Esophagus muscularis mucosa (tissue), 3 donors: Measurements from ENCODE around the gene DARS1.

ENCODE experiments used
- CTCF ChIP-seq, 3 experiments: fragments of 200-600 bp in 2 of 3; fragments of 450-650 bp in 1 of 3; sonication (generic) in 2 of 3; IDR thresholded peaks; one replicate each; pipeline ENCODE4 v1.5.1; 2017 to 2019; ENCODE audit warnings: antibody characterized with exemption in 3 of 3, mild to moderate bottlenecking in 2 of 3, moderate library complexity in 1 of 3
- POLR2AphosphoS5 ChIP-seq, 2 donors: sonication (generic); formaldehyde crosslinking; IDR thresholded peaks; one replicate each; pipeline ENCODE4 v1.6.1; 2017; ENCODE audit warnings: antibody characterized with exemption in 2 of 2

- TF ChIP-seq CTCF (IDR thresholded peaks at IDR 0.05) (no peak), POLR2AphosphoS5 (IDR thresholded peaks at IDR 0.05) (no peak)
These were observed 114.9 kb downstream of the DARS1 start for GRCh38 chr2:135870571-135870970.
